Measurements from ENCODE around the gene CRTC3. TPM values are rescaled to one million over a fixed set of nuclear protein-coding genes. Genes with fewer than 3 reads are reported as not detected.

CRTC3 gene
- total RNA-seq, 1 donor, result 17.2 TPM

- no peak for DNase-seq (ENCODE audit: low read depth in 2 of 3, low spot score in 2 of 3)
Measured at GRCh38 chr15:90691369-90691768, 161.6 kb downstream of the CRTC3 start.

- DNase-seq (ENCODE audit: low read depth in 2 of 3, low spot score in 2 of 3), result no peak
Measured at GRCh38 chr15:90691982-90692773, 162.5 kb downstream of the CRTC3 start.

Other genes with a start within 250 kb of the CRTC3 start
- gene ZNF774, start 177.6 kb upstream of the CRTC3 start, total RNA-seq, result 0.27 TPM
- gene IQGAP1, start 141.7 kb upstream of the CRTC3 start, total RNA-seq, result 37.7 TPM
- 5.1 TPM for gene BLM, start 187.4 kb downstream of the CRTC3 start, total RNA-seq